HTERT RPE-1 (cell line): ENCODE data around the gene CERS3.
"Not testable (repeated sequence)": the region's sequence is repeated elsewhere in the genome, so short reads cannot be mapped to it uniquely, and the experiment has no call there.

Experiments used
- in situ Hi-C: fragments of 300-500 bp; cut with MboI; formaldehyde crosslinking; loops from 4 replicates; pipeline ENCODE4 v1.14.3; 2020; ENCODE audit warnings: low sequenced_read_pairs

The CERS3 gene

GRCh38 chr15:100468285-100468684 lies 60.5 kb downstream of the CERS3 start:
- in situ Hi-C loops: no loop called here

GRCh38 chr15:100466073-100466472 lies 62.7 kb downstream of the CERS3 start:
- in situ Hi-C loops: no loop called here

GRCh38 chr15:100464888-100465287 lies 63.9 kb downstream of the CERS3 start:
- in situ Hi-C loops: no loop called here

GRCh38 chr15:100464256-100464655 lies 64.5 kb downstream of the CERS3 start:
- in situ Hi-C loops: no loop called here

GRCh38 chr15:100463515-100463914 lies 65.2 kb downstream of the CERS3 start:
- in situ Hi-C loops: no loop called here

GRCh38 chr15:100461049-100461448 lies 67.7 kb downstream of the CERS3 start:
- in situ Hi-C loops: no loop called here

GRCh38 chr15:100457201-100457600 lies 71.5 kb downstream of the CERS3 start:
- in situ Hi-C loops: no loop called here

GRCh38 chr15:100454148-100454547 lies 74.6 kb downstream of the CERS3 start:
- in situ Hi-C loops: no loop called here

- in situ Hi-C loops: no loop called here
These were observed 80.3 kb downstream of the CERS3 start for GRCh38 chr15:100448481-100448880.

GRCh38 chr15:100441063-100441462 lies 87.7 kb downstream of the CERS3 start:
- in situ Hi-C loops: not testable (repeated sequence)

- in situ Hi-C loops: no loop called here
These were observed 89.2 kb downstream of the CERS3 start for GRCh38 chr15:100439514-100439913.

GRCh38 chr15:100438570-100438969 lies 90.2 kb downstream of the CERS3 start:
- in situ Hi-C loops: no loop called here

GRCh38 chr15:100437261-100437660 lies 91.5 kb downstream of the CERS3 start:
- in situ Hi-C loops: no loop called here

GRCh38 chr15:100434561-100434960 lies 94.2 kb downstream of the CERS3 start:
- in situ Hi-C loops: no loop called here

GRCh38 chr15:100434038-100434437 lies 94.7 kb downstream of the CERS3 start:
- in situ Hi-C loops: no loop called here

GRCh38 chr15:100433304-100433703 lies 95.4 kb downstream of the CERS3 start:
- in situ Hi-C loops: no loop called here

- in situ Hi-C loops: no loop called here
These were observed 98.3 kb downstream of the CERS3 start for GRCh38 chr15:100430411-100430810.

- in situ Hi-C loops: no loop called here
These were observed 99.5 kb downstream of the CERS3 start for GRCh38 chr15:100429116-100429728.

- in situ Hi-C loops: no loop called here
These were observed 101.8 kb downstream of the CERS3 start for GRCh38 chr15:100426937-100427336.

GRCh38 chr15:100405179-100405578 lies 123.6 kb downstream of the CERS3 start:
- in situ Hi-C loops: no loop called here

GRCh38 chr15:100400996-100401395 lies 127.8 kb downstream of the CERS3 start:
- in situ Hi-C loops: no loop called here

GRCh38 chr15:100394736-100395440 lies 133.9 kb downstream of the CERS3 start:
- in situ Hi-C loops: no loop called here

GRCh38 chr15:100393008-100393407 lies 135.7 kb downstream of the CERS3 start:
- in situ Hi-C loops: no loop called here
